Mammary epithelial cell (primary cell): ENCODE results near the gene NTN4.

ENCODE experiments used
- CTCF ChIP-seq, 2 donors: IDR thresholded peaks in 1 of 2; conservative IDR thresholded peaks in 1 of 2; 2 replicates each; pipeline ENCODE4 v1.5.1; 2011 to 2012; ENCODE audit warnings: inconsistent platforms in 2 of 2, low read length in 2 of 2, mild to moderate bottlenecking in 2 of 2, control low read depth in 1 of 2, low read depth in 1 of 2; ENCODE audit not compliant: insufficient read depth in 1 of 2; ENCODE audit errors: extremely low read depth in 1 of 2
- EZH2 ChIP-seq: IDR thresholded peaks from 2 replicates; pipeline ENCODE4 v1.6.1; 2012; ENCODE audit warnings: low read length, inconsistent platforms, borderline replicate concordance

- TF ChIP-seq CTCF (conservative IDR thresholded peaks at IDR 0.05 in 1 of 2, IDR thresholded peaks at IDR 0.05 in 1 of 2; ENCODE audit: extremely low read depth in 1 of 2, insufficient read depth in 1 of 2, low read depth in 1 of 2, low read length in 2 of 2) (no peak), EZH2 (no peak)
Observed at GRCh38 chr12:95715177-95715576, 75.4 kb downstream of the NTN4 start.
